GM19351 (cell line): ENCODE measurements around the gene TMEM114.

ENCODE experiments used
- ATAC-seq: cut with Tn5 transposase; IDR thresholded peaks from one replicate; pipeline ENCODE4 v1.9.1; 2021; ENCODE audit warnings: mild to moderate bottlenecking, moderate library complexity; ENCODE audit not compliant: unreplicated experiment

Gene TMEM114

GRCh38 chr16:8551388-8552332 lies 38.7 kb downstream of the TMEM114 start:
- ATAC-seq = no peak

GRCh38 chr16:8550728-8551387 lies 39.5 kb downstream of the TMEM114 start:
- no peak for ATAC-seq

- ATAC-seq = no peak
Measured at GRCh38 chr16:8549843-8550412, 40.4 kb downstream of the TMEM114 start.

GRCh38 chr16:8548166-8548565 lies 42.1 kb downstream of the TMEM114 start:
- no peak for ATAC-seq

- no peak for ATAC-seq
Measured at GRCh38 chr16:8547762-8548161, 42.5 kb downstream of the TMEM114 start.

GRCh38 chr16:8544406-8544805 lies 45.9 kb downstream of the TMEM114 start:
- ATAC-seq = no peak

GRCh38 chr16:8543258-8543657 lies 47.1 kb downstream of the TMEM114 start:
- no peak for ATAC-seq

GRCh38 chr16:8542393-8542792 lies 47.9 kb downstream of the TMEM114 start:
- no peak for ATAC-seq

- no peak for ATAC-seq
Measured at GRCh38 chr16:8541868-8542267, 48.4 kb downstream of the TMEM114 start.

- no peak for ATAC-seq
Measured at GRCh38 chr16:8537691-8538342, 52.5 kb downstream of the TMEM114 start.

GRCh38 chr16:8533509-8533908 lies 56.8 kb downstream of the TMEM114 start:
- ATAC-seq = no peak

GRCh38 chr16:8530752-8531384 lies 59.4 kb downstream of the TMEM114 start:
- ATAC-seq = no peak

GRCh38 chr16:8528471-8528870 lies 61.8 kb downstream of the TMEM114 start:
- ATAC-seq = no peak

GRCh38 chr16:8523932-8524331 lies 66.4 kb downstream of the TMEM114 start:
- ATAC-seq = no peak

- no peak for ATAC-seq
Measured at GRCh38 chr16:8522757-8523156, 67.6 kb downstream of the TMEM114 start.

- no peak for ATAC-seq
Measured at GRCh38 chr16:8519643-8520042, 70.7 kb downstream of the TMEM114 start.
